K562 (cell line): ENCODE results near the gene PIBF1. TPM values are rescaled to one million over a fixed set of nuclear protein-coding genes. Genes with fewer than 3 reads are reported as not detected.

Source experiments
- ATAC-seq: fragments of 200-7000 bp; cut with Tn5 transposase; 3 replicates; pipeline ENCODE4 v1.9.1; 2020; ENCODE audit warnings: moderate library complexity
- BruUV-seq: library from RNA; stranded (reverse); fragments of 400-500 nt; replicated peaks from 2 replicates; lab custom pipeline; 2021; lab: Mats Ljungman, UMichigan
- CTCF ChIA-PET: fragments of 300-600 bp; formaldehyde crosslinking; extraction: SDS; loops from one replicate; lab custom pipeline; 2021; ENCODE audit warnings: low intra/inter-chr PET ratio; lab: Yijun Ruan, JAX
- POLR2A ChIA-PET: fragments of 300-600, 350-650 bp; sonication (Branson Sonifier 250); formaldehyde crosslinking; extraction: SDS; loops from one replicate; lab custom pipeline; 2021; ENCODE audit warnings: antibody characterized with exemption, inconsistent platforms; lab: Yijun Ruan, JAX
- DNase-seq, 4 experiments: peaks; one replicate each; pipeline versions ENCODE4 v3.0.0 to v3.0.0-alpha.2; 2011 to 2018; ENCODE audit warnings: low spot score in 3 of 4, mixed read lengths in 3 of 4; ENCODE audit errors: extremely low read depth in 1 of 4
- FAIRE-seq: peaks from 2 replicates; lab custom pipeline; 2011; peaks lifted over from hg19 to GRCh38; lab: Jason Lieb, UNC
- H2AFZ ChIP-seq: 2 replicates; pipeline ENCODE4 v1.6.0; 2011; ENCODE audit warnings: low read depth, low read length, control low read depth, inconsistent platforms
- H3K27ac ChIP-seq: fragments of 200-600 bp; 3 replicates; pipeline ENCODE4 v1.8.0; 2011; ENCODE audit warnings: low read depth, mild to moderate bottlenecking, control low read depth, inconsistent platforms, low read length, moderate library complexity, mixed read lengths; ENCODE audit errors: extremely low read depth
- H3K27me3 ChIP-seq, 2 experiments: fragments of 300-600 bp in 1 of 2; 2 replicates in 1 of 2; 3 replicates in 1 of 2; pipeline versions ENCODE4 v1.6.0 to v1.8.0; 2011; ENCODE audit warnings: inconsistent platforms in 2 of 2, low read length in 2 of 2, mild to moderate bottlenecking in 1 of 2, mixed read lengths in 1 of 2, moderate library complexity in 1 of 2; ENCODE audit not compliant: control insufficient read depth in 2 of 2, insufficient read depth in 2 of 2
- H3K36me3 ChIP-seq: fragments of 300-600 bp; 3 replicates; pipeline ENCODE4 v1.8.0; 2011; ENCODE audit warnings: mild to moderate bottlenecking, low read length, inconsistent platforms; ENCODE audit not compliant: control insufficient read depth, insufficient read depth
- H3K4me1 ChIP-seq, 2 experiments: fragments of 200-600 bp in 1 of 2; replicated peaks in 1 of 2; 2 replicates in 1 of 2; 3 replicates in 1 of 2; pipeline versions ENCODE4 v1.5.1 to v1.8.0; 2011; ENCODE audit warnings: inconsistent platforms in 2 of 2, low read length in 2 of 2, mild to moderate bottlenecking in 1 of 2, mixed read lengths in 1 of 2, moderate library complexity in 1 of 2; ENCODE audit not compliant: control insufficient read depth in 2 of 2, insufficient read depth in 2 of 2
- H3K4me2 ChIP-seq: 2 replicates; pipeline ENCODE4 v1.6.1; 2011; ENCODE audit warnings: low read length, control low read depth, inconsistent platforms, mixed read lengths; ENCODE audit not compliant: insufficient read depth
- H3K4me3 ChIP-seq: fragments of 200-600 bp; sonication (generic), shearing (Covaris generic); 2 replicates; pipeline ENCODE4 v1.5.1; 2016; ENCODE audit warnings: control low read depth, inconsistent platforms
- H3K79me2 ChIP-seq: fragments of 200-600 bp; 3 replicates; pipeline ENCODE4 v1.8.0; 2011; ENCODE audit warnings: low read length, inconsistent platforms; ENCODE audit not compliant: control insufficient read depth, insufficient read depth
- H3K9ac ChIP-seq, 2 experiments: 2 replicates each; pipeline versions ENCODE4 v1.6.0 to v1.6.1; 2011; ENCODE audit warnings: low read depth in 2 of 2, low read length in 2 of 2, control low read depth in 1 of 2, inconsistent platforms in 1 of 2, mild to moderate bottlenecking in 1 of 2, mixed read lengths in 1 of 2; ENCODE audit not compliant: insufficient read depth in 1 of 2
- H3K9me1 ChIP-seq: one replicate; pipeline ENCODE4 v1.6.0; 2011; ENCODE audit warnings: inconsistent platforms, mild to moderate bottlenecking, low read length, moderate library complexity; ENCODE audit not compliant: control insufficient read depth, insufficient read depth
- H3K9me3 ChIP-seq: replicated peaks from 2 replicates; pipeline ENCODE4 v1.5.1; 2011; ENCODE audit warnings: low read depth, low read length, inconsistent platforms; ENCODE audit not compliant: control insufficient read depth, insufficient read depth
- H4K20me1 ChIP-seq: replicated peaks from 2 replicates; pipeline ENCODE4 v1.6.1; 2011; ENCODE audit warnings: low read length, inconsistent platforms, mixed read lengths; ENCODE audit not compliant: control insufficient read depth, insufficient read depth
- HMG20B ChIP-seq: fragments of 250-450 bp; sonication (Bioruptor Pico); IDR thresholded peaks from 2 replicates; pipeline ENCODE4 v1.5.0; 2021; ENCODE audit warnings: mild to moderate bottlenecking
- NFE2L1 ChIP-seq: fragments of 450-650 bp; IDR thresholded peaks from 2 replicates; pipeline ENCODE4 v1.6.1; 2016; ENCODE audit warnings: missing genetic modification characterization, low read depth, mild to moderate bottlenecking, missing compliant biosample characterization, moderate library complexity, borderline replicate concordance
- NR2F6 ChIP-seq: fragments of 450-650 bp; formaldehyde crosslinking; IDR thresholded peaks from 2 replicates; pipeline ENCODE4 v1.4.0; 2020; ENCODE audit warnings: mild to moderate bottlenecking
- POLR2G ChIP-seq: fragments of 200-400 bp; formaldehyde crosslinking; IDR thresholded peaks from 2 replicates; pipeline ENCODE4 v1.6.1; 2017; ENCODE audit warnings: low read depth, mild to moderate bottlenecking, antibody characterized with exemption, low read length, moderate library complexity
- SIN3A ChIP-seq, 2 experiments: fragments of 150-350 bp in 1 of 2; IDR thresholded peaks; 2 replicates each; pipeline ENCODE4 v1.6.1; 2011 to 2016; ENCODE audit warnings: borderline replicate concordance in 2 of 2, low read depth in 2 of 2, low read length in 2 of 2, mild to moderate bottlenecking in 2 of 2, moderate library complexity in 2 of 2; ENCODE audit not compliant: control insufficient read depth in 1 of 2
- XRCC5 ChIP-seq: fragments of 200-400 bp; formaldehyde crosslinking; IDR thresholded peaks from 2 replicates; pipeline ENCODE4 v1.6.1; 2017; ENCODE audit warnings: low read depth, mild to moderate bottlenecking, low read length
- ZNF146 ChIP-seq: IDR thresholded peaks from one replicate; pipeline ENCODE4 v1.6.1; 2018; ENCODE audit warnings: missing compliant biosample characterization; ENCODE audit not compliant: unreplicated experiment
- ZNF282 ChIP-seq: sonication (generic); formaldehyde crosslinking; IDR thresholded peaks from 2 replicates; pipeline ENCODE4 v1.8.1; 2023; ENCODE audit warnings: missing genetic modification reagents
- ZNF444 ChIP-seq: fragments of 250-450 bp; sonication (Bioruptor Pico); IDR thresholded peaks from 2 replicates; pipeline ENCODE4 v1.4.0; 2020; ENCODE audit warnings: mild to moderate bottlenecking, moderate library complexity
- WGBS: fragments of 100-300 bp; shearing (Covaris generic); methylation state at CpG from one replicate; pipeline ENCODE4 v1.1.6; 2016; ENCODE audit warnings: low coverage, mixed read lengths; ENCODE audit not compliant: insufficient coverage; ENCODE audit errors: missing lambda C conversion rate; 5-methylcytosine and 5-hydroxymethylcytosine counted together
- in situ Hi-C: fragments of 300-500 bp; cut with MboI; formaldehyde crosslinking; loops from 4 replicates; pipeline ENCODE4 v1.15.0; 2018; ENCODE audit warnings: inconsistent platforms, mixed read lengths
- intact Hi-C: fragments of 100-400 bp; cut with micrococcal nuclease; formaldehyde crosslinking; loops from 2 replicates; pipeline ENCODE4 v1.14.2; 2022
- polyA plus RNA-seq, 8 experiments: library from polyadenylated mRNA; depleted of rRNA in 4 of 8; stranded (reverse) in 5 of 8; unstranded in 3 of 8; fragments of >200 nt; fragmentation: Nextera tagmentation in 2 of 8; fragmentation: Illumina TruSeq in 1 of 8; extraction: Ambion mirVana in 2 of 8; extraction: Trizol in 1 of 8; gene quantifications; 2 replicates each; pipeline versions ENCODE4 v1.2.1 to v1.2.3, GENCODE V29; 2011 to 2014; ENCODE audit warnings: inconsistent platforms in 1 of 8, missing spikeins in 1 of 8
- total RNA-seq, 7 experiments: library from RNA; depleted of rRNA in 6 of 7; stranded (reverse); fragments of >200 nt in 6 of 7; fragmentation: Illumina TruSeq in 2 of 7; extraction: Trizol in 2 of 7; gene quantifications; 2 replicates each; pipeline versions ENCODE4 v1.2.1 to v1.2.3, GENCODE V29; 2011 to 2021; ENCODE audit warnings: low replicate concordance in 1 of 7
- TF ChIP-seq, protein P1 (sequence below): fragments of 250-450 bp; sonication (Bioruptor Pico); IDR thresholded peaks from 2 replicates; pipeline ENCODE4 v1.4.0; 2020; ENCODE audit warnings: mild to moderate bottlenecking
- TF ChIP-seq, protein P2 (sequence below): sonication (generic); formaldehyde crosslinking; IDR thresholded peaks from 2 replicates; pipeline ENCODE4 v1.9.0; 2022; ENCODE audit warnings: mild to moderate bottlenecking, missing genetic modification reagents

The PIBF1 gene
- total and polyA plus RNA-seq, 9 of the 15 experiments (the other 6 are each of a cell fraction or from before 2014, with no cell fraction given) = 9.1 to 28.8 (median 14.7) TPM

DNA sequence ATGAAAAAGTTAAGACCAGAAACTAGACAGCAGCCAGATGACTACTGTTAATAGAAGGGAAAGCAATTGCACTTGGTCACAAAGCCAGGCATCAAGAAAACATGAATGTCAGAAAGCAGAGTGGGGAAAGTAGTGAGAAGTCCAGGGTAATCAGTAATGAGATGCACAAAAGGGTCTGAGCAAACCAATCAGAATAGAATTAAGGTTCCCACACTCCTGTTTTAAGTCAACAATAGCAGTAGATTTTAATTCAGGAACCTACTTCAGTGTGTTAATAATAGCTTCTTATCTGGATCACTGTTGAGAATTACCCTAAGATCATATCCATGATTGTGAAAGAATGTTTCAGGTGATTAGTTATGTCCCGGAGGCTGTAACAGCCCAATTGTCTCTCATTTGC is 204.3 kb downstream of the PIBF1 start:
- no peaks in the 10 kb centered on the region for H4K20me1 ChIP-seq
- H3K27me3 ChIP-seq = no peaks in the 10 kb centered on the region
- H3K9ac ChIP-seq = no peak overlapping the region
- no peak overlapping the region for H2AFZ ChIP-seq
- WGBS = 82% methylated on average over 1 of the region's 1 CpG
- no peak for TF ChIP-seq NFE2L1 (tag)
- TF ChIP-seq, all 486 proteins: peak for 0
- no peaks in the 10 kb centered on the region for H3K9me3 ChIP-seq
- no peak overlapping the region for H3K27ac ChIP-seq
- H3K9me1 ChIP-seq = no peaks in the 10 kb centered on the region
- ATAC-seq (no peak), DNase-seq (no peak), FAIRE-seq (no peak)
- BruUV-seq = no TSS peak
- CTCF ChIA-PET = no interaction called here
- in situ Hi-C loops = no loop called here
- H3K4me2 ChIP-seq = no peak overlapping the region
- intact Hi-C loops = no loop called here
- POLR2A ChIA-PET = interaction anchor here (0.8 kb wide), 1 partner anchor 50 kb away, joined by 3 read pairs; no protein-coding TSS in a partner anchor
- H3K4me3 ChIP-seq = no peak overlapping the region
- H3K79me2 ChIP-seq = no peaks in the 10 kb centered on the region
- peaks cover 0 to 3% of the 10 kb centered on the region in 2 experiments; a peak in 3 of 5 replicates for H3K4me1 ChIP-seq
- H3K36me3 ChIP-seq = no peaks in the 10 kb centered on the region

DNA sequence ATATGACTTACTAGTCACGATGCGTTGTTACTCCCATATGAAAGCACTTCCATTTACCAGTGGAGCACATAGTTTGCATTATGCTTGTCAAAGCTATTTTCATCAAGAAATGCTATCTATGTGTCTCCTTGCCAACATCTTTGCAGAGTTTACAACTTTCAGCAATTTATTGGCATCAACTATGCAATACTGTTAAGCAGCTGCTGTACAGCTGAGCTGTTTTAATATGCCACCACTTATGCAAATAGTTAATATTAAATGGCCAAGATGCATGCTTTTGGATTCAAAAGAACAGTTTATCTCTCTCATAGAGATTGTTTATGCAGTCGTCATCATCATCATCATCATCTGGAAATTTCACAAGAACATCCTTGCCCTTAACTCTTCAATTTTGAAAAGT is 209.0 kb downstream of the PIBF1 start:
- Histone ChIP-seq H3K4me2 (no peak overlapping the region), H2AFZ (no peak overlapping the region), H3K4me1 (peaks cover 0 to 3% of the 10 kb centered on the region in 2 experiments; a peak in 3 of 5 replicates), H3K79me2 (no peaks in the 10 kb centered on the region), H3K9me3 (no peaks in the 10 kb centered on the region), H3K27ac (no peak overlapping the region), H3K9me1 (no peaks in the 10 kb centered on the region), H4K20me1 (no peaks in the 10 kb centered on the region), H3K27me3 (no peaks in the 10 kb centered on the region), H3K36me3 (no peaks in the 10 kb centered on the region), H3K4me3 (no peak overlapping the region), H3K9ac (no peak overlapping the region)
- ATAC-seq (no peak), FAIRE-seq (no peak), DNase-seq (no peak)
- ChIA-PET POLR2A (no interaction called here), CTCF (no interaction called here)
- BruUV-seq = no TSS peak
- 60% methylated on average over 3 of the region's 3 CpGs for WGBS
- intact Hi-C loops (no loop called here), in situ Hi-C loops (no loop called here)
- no peak for TF ChIP-seq SIN3A (IDR thresholded peaks at IDR 0.05; ENCODE audit: borderline replicate concordance in 2 of 2, control insufficient read depth in 1 of 2, low read depth in 2 of 2, low read length in 2 of 2)
- TF ChIP-seq ZNF444 (CRISPR knock-in tag) = no peak
- TF ChIP-seq XRCC5 = no peak
- no peak for TF ChIP-seq ZNF282 (CRISPR knock-in tag)
- TF ChIP-seq POLR2G = no peak
- TF ChIP-seq HMG20B (CRISPR knock-in tag) = no peak
- TF ChIP-seq, protein P1, sequence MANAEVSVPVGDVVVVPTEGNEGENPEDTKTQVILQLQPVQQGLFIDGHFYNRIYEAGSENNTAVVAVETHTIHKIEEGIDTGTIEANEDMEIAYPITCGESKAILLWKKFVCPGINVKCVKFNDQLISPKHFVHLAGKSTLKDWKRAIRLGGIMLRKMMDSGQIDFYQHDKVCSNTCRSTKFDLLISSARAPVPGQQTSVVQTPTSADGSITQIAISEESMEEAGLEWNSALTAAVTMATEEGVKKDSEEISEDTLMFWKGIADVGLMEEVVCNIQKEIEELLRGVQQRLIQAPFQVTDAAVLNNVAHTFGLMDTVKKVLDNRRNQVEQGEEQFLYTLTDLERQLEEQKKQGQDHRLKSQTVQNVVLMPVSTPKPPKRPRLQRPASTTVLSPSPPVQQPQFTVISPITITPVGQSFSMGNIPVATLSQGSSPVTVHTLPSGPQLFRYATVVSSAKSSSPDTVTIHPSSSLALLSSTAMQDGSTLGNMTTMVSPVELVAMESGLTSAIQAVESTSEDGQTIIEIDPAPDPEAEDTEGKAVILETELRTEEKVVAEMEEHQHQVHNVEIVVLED (CRISPR knock-in tag) = no peak
- TF ChIP-seq NR2F6 (CRISPR knock-in tag) = no peak
- no peak for TF ChIP-seq ZNF146 (CRISPR knock-in tag)
- no peak for TF ChIP-seq NFE2L1 (tag)
- TF ChIP-seq, protein P2, sequence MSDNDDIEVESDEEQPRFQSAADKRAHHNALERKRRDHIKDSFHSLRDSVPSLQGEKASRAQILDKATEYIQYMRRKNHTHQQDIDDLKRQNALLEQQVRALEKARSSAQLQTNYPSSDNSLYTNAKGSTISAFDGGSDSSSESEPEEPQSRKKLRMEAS (CRISPR knock-in tag) = no peak
